HFFc6 (cell line): Measurements from ENCODE around the gene BACE1. TPM values are rescaled to one million over a fixed set of nuclear protein-coding genes. Genes with fewer than 3 reads are reported as not detected.

Experiments
- DNase-seq: peaks from one replicate; pipeline ENCODE4 v3.0.0-alpha.2; 2018
- H3K27ac Mint-ChIP-seq: 2 replicates; pipeline ENCODE4 v1.8.0; 2020; ENCODE audit warnings: mild to moderate bottlenecking, mixed read lengths
- H3K27me3 Mint-ChIP-seq: 2 replicates; pipeline ENCODE4 v1.8.0; 2021; ENCODE audit warnings: mild to moderate bottlenecking, moderate library complexity, mixed read lengths; ENCODE audit not compliant: insufficient read depth
- H3K36me3 Mint-ChIP-seq: 2 replicates; pipeline ENCODE4 v1.8.0; 2021; ENCODE audit warnings: low read depth, mixed read lengths
- H3K4me1 Mint-ChIP-seq: 2 replicates; pipeline ENCODE4 v1.8.0; 2020; ENCODE audit warnings: low read depth, mixed read lengths
- H3K4me3 Mint-ChIP-seq: 2 replicates; pipeline ENCODE4 v1.8.0; 2020; ENCODE audit warnings: mild to moderate bottlenecking, moderate library complexity, mixed read lengths
- H3K9me3 Mint-ChIP-seq: 2 replicates; pipeline ENCODE4 v1.8.0; 2020; ENCODE audit warnings: mild to moderate bottlenecking, mixed read lengths
- CTCF ChIP-seq: fragments of 200-600 bp; sonication (generic); IDR thresholded peaks from 2 replicates; pipeline ENCODE4 v1.5.0; 2021; ENCODE audit warnings: antibody characterized with exemption, mild to moderate bottlenecking
- total RNA-seq, 6 experiments: library from RNA; stranded (reverse); fragmentation: NEBNext Ultra II Directional; extraction: Animal tissue kit (Norgen Biotek cat#: 25700); gene quantifications; 2 replicates in 1 of 6; 3 replicates in 5 of 6; pipeline ENCODE4 v1.2.3, GENCODE V29; 2021

BACE1 gene
- total RNA-seq, 6 experiments from 2014 or later, result 59.6 to 80.8 (median 70.7) TPM

- H3K36me3 Mint-ChIP-seq, result peaks cover 34% of the 10 kb centered on the region
- DNase-seq, result peak; percentile 68
- H3K4me3 Mint-ChIP-seq, result peak overlapping the region; percentile 36
- no peak for TF ChIP-seq CTCF
- peaks cover 2% of the 10 kb centered on the region; the same call in 1 of the 2 replicates for H3K27me3 Mint-ChIP-seq
- H3K27ac Mint-ChIP-seq, result peak overlapping the region; percentile 71
- peaks cover 43% of the 10 kb centered on the region for H3K4me1 Mint-ChIP-seq
- H3K9me3 Mint-ChIP-seq, result no peaks in the 10 kb centered on the region
Measured at GRCh38 chr11:117259417-117259816, 56.6 kb downstream of the BACE1 start.

- no peak overlapping the region for H3K4me3 Mint-ChIP-seq
- peaks cover 43% of the 10 kb centered on the region for H3K4me1 Mint-ChIP-seq
- H3K9me3 Mint-ChIP-seq, result no peaks in the 10 kb centered on the region
- H3K36me3 Mint-ChIP-seq, result peaks cover 42% of the 10 kb centered on the region
- peaks cover 2% of the 10 kb centered on the region; the same call in 1 of the 2 replicates for H3K27me3 Mint-ChIP-seq
- DNase-seq, result no peak
- no peak for TF ChIP-seq CTCF
- no peak overlapping the region for H3K27ac Mint-ChIP-seq
Measured at GRCh38 chr11:117258576-117258975, 57.5 kb downstream of the BACE1 start.

GRCh38 chr11:117256573-117256972 is 59.5 kb downstream of the BACE1 start:
- H3K27ac Mint-ChIP-seq, result peak overlapping the region; percentile 7; the same call in 1 of the 2 replicates

GRCh38 chr11:117255966-117256365 is 60.1 kb downstream of the BACE1 start:
- H3K27me3 Mint-ChIP-seq, result peaks cover 5% of the 10 kb centered on the region
- TF ChIP-seq CTCF, result no peak
- no peak overlapping the region for H3K4me3 Mint-ChIP-seq
- peaks cover 43% of the 10 kb centered on the region for H3K4me1 Mint-ChIP-seq
- DNase-seq, result no peak
- peaks cover 43% of the 10 kb centered on the region for H3K36me3 Mint-ChIP-seq
- H3K27ac Mint-ChIP-seq, result peak overlapping the region; percentile 7; the same call in 1 of the 2 replicates
- H3K9me3 Mint-ChIP-seq, result no peaks in the 10 kb centered on the region

More at GRCh38 chr11:117256573-117256972, 59.5 kb downstream of the BACE1 start:
- peak; percentile 59 for DNase-seq
- H3K4me1 Mint-ChIP-seq, result peaks cover 43% of the 10 kb centered on the region
- peaks cover 4% of the 10 kb centered on the region for H3K27me3 Mint-ChIP-seq
- no peak for TF ChIP-seq CTCF
- H3K9me3 Mint-ChIP-seq, result no peaks in the 10 kb centered on the region
- no peak overlapping the region for H3K4me3 Mint-ChIP-seq
- peaks cover 41% of the 10 kb centered on the region for H3K36me3 Mint-ChIP-seq

- H3K9me3 Mint-ChIP-seq, result no peaks in the 10 kb centered on the region
- no peak for TF ChIP-seq CTCF
- peaks cover 11% of the 10 kb centered on the region for H3K4me1 Mint-ChIP-seq
- H3K27ac Mint-ChIP-seq, result no peak overlapping the region
- no peak overlapping the region for H3K4me3 Mint-ChIP-seq
- peaks cover 48% of the 10 kb centered on the region for H3K36me3 Mint-ChIP-seq
- DNase-seq, result no peak
- H3K27me3 Mint-ChIP-seq, result peaks cover 3% of the 10 kb centered on the region
Measured at GRCh38 chr11:117251506-117251905, 64.5 kb downstream of the BACE1 start.

- no peaks in the 10 kb centered on the region for H3K4me1 Mint-ChIP-seq
- no peak overlapping the region for H3K27ac Mint-ChIP-seq
- no peak overlapping the region for H3K4me3 Mint-ChIP-seq
- no peaks in the 10 kb centered on the region for H3K9me3 Mint-ChIP-seq
- peaks cover 50% of the 10 kb centered on the region for H3K36me3 Mint-ChIP-seq
- no peak for TF ChIP-seq CTCF
- DNase-seq, result no peak
- peaks cover 3% of the 10 kb centered on the region for H3K27me3 Mint-ChIP-seq
Measured at GRCh38 chr11:117249571-117249970, 66.5 kb downstream of the BACE1 start.
